ENCODE data around the gene TRPM5. TPM values are rescaled to one million over a fixed set of nuclear protein-coding genes. Genes with fewer than 3 reads are reported as not detected.

The TRPM5 gene
- total RNA-seq, 4 donors from 2014 or later, result not detected

- no peaks in the 10 kb centered on the region for H3K27me3 ChIP-seq
- H3K36me3 ChIP-seq, result peaks cover 0 to 16% (median 0%) of the 10 kb centered on the region in 3 donors
- H3K4me3 ChIP-seq, result no peak overlapping the region
- H3K27ac ChIP-seq, result no peak overlapping the region
- TF ChIP-seq CTCF (IDR thresholded peaks at IDR 0.05), result no peak
- TF ChIP-seq EP300 (IDR thresholded peaks at IDR 0.05), result no peak
- TF ChIP-seq POLR2A (IDR thresholded peaks at IDR 0.05), result no peak
- DNase-seq (ENCODE audit: low spot score in 2 of 2), result no peak
- peaks cover 0 to 9% (median 2%) of the 10 kb centered on the region in 4 donors for H3K4me1 ChIP-seq
- no peaks in the 10 kb centered on the region for H3K9me3 ChIP-seq
- WGBS, 2 donors, result 56 to 68% methylated on average over 7 to 16 of the region's 16 CpGs
Measured at GRCh38 chr11:2409126-2409525, 35.2 kb downstream of the TRPM5 start.

GRCh38 chr11:2408671-2409070 is 35.6 kb downstream of the TRPM5 start:
- H3K4me1 ChIP-seq, result peaks cover 0 to 9% (median 2%) of the 10 kb centered on the region in 4 donors
- TF ChIP-seq POLR2A (IDR thresholded peaks at IDR 0.05) (no peak), CTCF (IDR thresholded peaks at IDR 0.05) (no peak), EP300 (IDR thresholded peaks at IDR 0.05) (no peak)
- H3K27me3 ChIP-seq, result no peaks in the 10 kb centered on the region
- H3K9me3 ChIP-seq, result no peaks in the 10 kb centered on the region
- no peak for DNase-seq (ENCODE audit: low spot score in 2 of 2)
- peaks cover 0 to 21% (median under 1%) of the 10 kb centered on the region in 3 donors for H3K36me3 ChIP-seq
- WGBS, 2 donors, result 73 to 78% methylated on average over 8 to 9 of the region's 11 CpGs
- no peak overlapping the region for H3K27ac ChIP-seq
- no peak overlapping the region for H3K4me3 ChIP-seq

GRCh38 chr11:2406878-2407410 is 37.4 kb downstream of the TRPM5 start:
- WGBS, 2 donors, result 89 to 92% methylated on average over 7 to 21 of the region's 24 CpGs
- peaks cover 0 to 38% (median 12%) of the 10 kb centered on the region in 3 donors for H3K36me3 ChIP-seq
- H3K4me1 ChIP-seq, result peaks cover 0 to 17% (median 6%) of the 10 kb centered on the region in 4 donors
- no peak for DNase-seq (ENCODE audit: low spot score in 2 of 2)
- H3K27me3 ChIP-seq, result no peaks in the 10 kb centered on the region
- TF ChIP-seq CTCF (IDR thresholded peaks at IDR 0.05) (no peak), EP300 (IDR thresholded peaks at IDR 0.05) (no peak), POLR2A (IDR thresholded peaks at IDR 0.05) (no peak)
- H3K4me3 ChIP-seq, result no peak overlapping the region
- H3K9me3 ChIP-seq, result no peaks in the 10 kb centered on the region
- no peak overlapping the region for H3K27ac ChIP-seq

- no peak overlapping the region for H3K4me3 ChIP-seq
- H3K27ac ChIP-seq, result no peak overlapping the region
- H3K4me1 ChIP-seq, result peaks cover 0 to 22% (median 11%) of the 10 kb centered on the region in 4 donors
- H3K36me3 ChIP-seq, result peaks cover 0 to 40% (median 12%) of the 10 kb centered on the region in 3 donors
- H3K9me3 ChIP-seq, result no peaks in the 10 kb centered on the region
- no peaks in the 10 kb centered on the region for H3K27me3 ChIP-seq
- DNase-seq (ENCODE audit: low spot score in 2 of 2), result no peak
- WGBS, 2 donors, result 89 to 92% methylated on average over 12 to 14 of the region's 14 CpGs
- TF ChIP-seq CTCF (IDR thresholded peaks at IDR 0.05) (no peak), EP300 (IDR thresholded peaks at IDR 0.05) (no peak), POLR2A (IDR thresholded peaks at IDR 0.05) (no peak)
Measured at GRCh38 chr11:2406451-2406850, 37.9 kb downstream of the TRPM5 start.

- no peak overlapping the region for H3K27ac ChIP-seq
- H3K9me3 ChIP-seq, result no peaks in the 10 kb centered on the region
- H3K4me1 ChIP-seq, result peaks cover 0 to 21% (median 13%) of the 10 kb centered on the region in 4 donors
- no peak overlapping the region for H3K4me3 ChIP-seq
- WGBS, 2 donors, result 68 to 71% methylated on average over 3 to 12 of the region's 12 CpGs
- peaks cover 0 to 40% (median 12%) of the 10 kb centered on the region in 3 donors for H3K36me3 ChIP-seq
- no peaks in the 10 kb centered on the region for H3K27me3 ChIP-seq
- no peak for TF ChIP-seq CTCF (IDR thresholded peaks at IDR 0.05)
- TF ChIP-seq POLR2A (IDR thresholded peaks at IDR 0.05), result no peak
- no peak for TF ChIP-seq EP300 (IDR thresholded peaks at IDR 0.05)
- no peak for DNase-seq (ENCODE audit: low spot score in 2 of 2)
Measured at GRCh38 chr11:2404735-2405196, 39.5 kb downstream of the TRPM5 start.
